H1 (cell line): Measurements from ENCODE around the gene ZNF568. TPM values are rescaled to one million over a fixed set of nuclear protein-coding genes. Genes with fewer than 3 reads are reported as not detected.

ENCODE experiments used
- CTCF ChIA-PET: fragments of 300-600 bp; sonication (Branson Sonifier 250); formaldehyde crosslinking; loops from one replicate; lab custom pipeline; 2021; ENCODE audit not compliant: partially characterized antibody; lab: Charles Lee
- POLR2A ChIA-PET: fragments of 300-600 bp; sonication (Branson Sonifier 250); formaldehyde crosslinking; loops from one replicate; lab custom pipeline; 2021; ENCODE audit warnings: inconsistent platforms; ENCODE audit not compliant: partially characterized antibody; lab: Charles Lee
- DNase-seq, 2 experiments: peaks; one replicate each; pipeline versions ENCODE4 v3.0.0 to v3.0.0-alpha.2; 2010 to 2022; ENCODE audit warnings: low spot score in 2 of 2, low read depth in 1 of 2, mixed read lengths in 1 of 2
- FAIRE-seq: peaks from 2 replicates; lab custom pipeline; 2011; peaks lifted over from hg19 to GRCh38; lab: Jason Lieb, UNC
- H2AFZ ChIP-seq: 2 replicates; pipeline ENCODE4 v1.8.1; 2012; ENCODE audit warnings: low read length, inconsistent platforms
- H2AK5ac ChIP-seq: 2 replicates; pipeline ENCODE4 v1.6.1; 2013; ENCODE audit warnings: low read depth, low read length
- H2BK120ac ChIP-seq: replicated peaks from 2 replicates; pipeline ENCODE3; 2013; ENCODE audit warnings: low read depth, low read length, inconsistent platforms
- H2BK12ac ChIP-seq: 2 replicates; pipeline ENCODE4 v1.6.1; 2013; ENCODE audit warnings: low read depth, low read length
- H2BK15ac ChIP-seq: 2 replicates; pipeline ENCODE4 v1.6.1; 2013; ENCODE audit warnings: low read length
- H2BK20ac ChIP-seq: 2 replicates; pipeline ENCODE4 v1.6.1; 2013; ENCODE audit warnings: low read length
- H2BK5ac ChIP-seq: 2 replicates; pipeline ENCODE4 v1.6.1; 2013; ENCODE audit warnings: low read depth, low read length
- H3K14ac ChIP-seq: 2 replicates; pipeline ENCODE4 v1.6.1; 2013; ENCODE audit warnings: inconsistent platforms; ENCODE audit not compliant: insufficient read length
- H3K18ac ChIP-seq: 2 replicates; pipeline ENCODE4 v1.6.1; 2013; ENCODE audit warnings: low read length; ENCODE audit errors: extremely low read depth
- H3K23ac ChIP-seq: 2 replicates; pipeline ENCODE4 v1.6.1; 2013; ENCODE audit warnings: inconsistent platforms; ENCODE audit not compliant: insufficient read length
- H3K23me2 ChIP-seq: 2 replicates; pipeline ENCODE4 v1.6.1; 2013; ENCODE audit warnings: low read depth, low read length
- H3K27ac ChIP-seq: 2 replicates; pipeline ENCODE4 v1.6.1; 2011; ENCODE audit warnings: low read depth, low read length, inconsistent platforms
- H3K27me3 ChIP-seq, 4 experiments: replicated peaks in 1 of 4; 1 replicate in 1 of 4; 2 replicates in 3 of 4; pipeline versions ENCODE4 v1.6.1 to v1.8.1; 2011 to 2013; ENCODE audit warnings: low read length in 3 of 4, mild to moderate bottlenecking in 3 of 4, inconsistent platforms in 2 of 4, mixed read lengths in 2 of 4, moderate library complexity in 1 of 4; ENCODE audit not compliant: control insufficient read depth in 3 of 4, insufficient read depth in 3 of 4; ENCODE audit errors: extremely low read depth in 1 of 4
- H3K36me3 ChIP-seq, 4 experiments: 2 replicates each; pipeline versions ENCODE4 v1.6.1 to v1.8.1; 2011 to 2013; ENCODE audit warnings: mild to moderate bottlenecking in 4 of 4, low read length in 3 of 4, moderate library complexity in 2 of 4, control low read depth in 1 of 4, inconsistent platforms in 1 of 4; ENCODE audit not compliant: insufficient read depth in 4 of 4, control insufficient read depth in 2 of 4
- H3K4ac ChIP-seq: replicated peaks from 2 replicates; pipeline ENCODE3; 2013; ENCODE audit warnings: low read length, low read depth, mixed read lengths, inconsistent platforms; ENCODE audit not compliant: insufficient read length
- H3K4me1 ChIP-seq, 4 experiments: replicated peaks in 1 of 4; 1 replicate in 1 of 4; 2 replicates in 3 of 4; pipeline versions ENCODE4 v1.6.1 to v1.8.1; 2011 to 2013; ENCODE audit warnings: low read length in 3 of 4, inconsistent platforms in 2 of 4, mixed read lengths in 1 of 4; ENCODE audit not compliant: insufficient read depth in 4 of 4, control insufficient read depth in 3 of 4
- H3K4me2 ChIP-seq, 2 experiments: 2 replicates each; pipeline versions ENCODE4 v1.6.1 to v1.8.1; 2011 to 2013; ENCODE audit warnings: low read depth in 2 of 2, low read length in 2 of 2, control low read depth in 1 of 2, inconsistent platforms in 1 of 2, mild to moderate bottlenecking in 1 of 2; ENCODE audit not compliant: insufficient read depth in 1 of 2
- H3K4me3 ChIP-seq, 4 experiments: fragments of 200-600, 300-600 bp in 1 of 4; sonication (generic), shearing (Covaris generic), sonication (Bioruptor Twin) in 1 of 4; 2 replicates each; pipeline versions ENCODE4 v1.5.1 to v1.8.1; 2011 to 2016; ENCODE audit warnings: low read length in 4 of 4, low read depth in 3 of 4, control low read depth in 2 of 4, inconsistent platforms in 2 of 4, mild to moderate bottlenecking in 2 of 4, mixed read lengths in 1 of 4, moderate library complexity in 1 of 4; ENCODE audit not compliant: insufficient read depth in 2 of 4; ENCODE audit errors: extremely low read depth in 1 of 4
- H3K56ac ChIP-seq: replicated peaks from 2 replicates; pipeline ENCODE3; 2013; ENCODE audit warnings: low read depth, mild to moderate bottlenecking, mixed read lengths, low read length, inconsistent platforms; ENCODE audit not compliant: insufficient read length
- H3K79me1 ChIP-seq: 2 replicates; pipeline ENCODE4 v1.6.1; 2013; ENCODE audit warnings: low read depth, low read length, control low read depth
- H3K79me2 ChIP-seq, 2 experiments: 2 replicates each; pipeline versions ENCODE4 v1.6.1 to v1.8.1; 2012 to 2013; ENCODE audit warnings: low read length in 2 of 2, mild to moderate bottlenecking in 2 of 2, inconsistent platforms in 1 of 2; ENCODE audit not compliant: insufficient read depth in 2 of 2, control insufficient read depth in 1 of 2
- H3K9ac ChIP-seq, 4 experiments: replicated peaks in 1 of 4; 1 replicate in 1 of 4; 2 replicates in 3 of 4; pipeline versions ENCODE4 v1.6.1 to v1.8.1; 2011 to 2013; ENCODE audit warnings: low read depth in 3 of 4, low read length in 3 of 4, control low read depth in 2 of 4, mild to moderate bottlenecking in 2 of 4, moderate library complexity in 2 of 4, inconsistent platforms in 1 of 4; ENCODE audit errors: extremely low read depth in 1 of 4
- H3K9me3 ChIP-seq, 2 experiments: 2 replicates each; pipeline versions ENCODE4 v1.6.1 to v1.8.1; 2012 to 2013; ENCODE audit warnings: mild to moderate bottlenecking in 2 of 2, moderate library complexity in 2 of 2, control low read depth in 1 of 2, inconsistent platforms in 1 of 2, low read depth in 1 of 2, low read length in 1 of 2, mixed read lengths in 1 of 2; ENCODE audit not compliant: insufficient read depth in 2 of 2
- H4K20me1 ChIP-seq, 2 experiments: replicated peaks in 1 of 2; 2 replicates each; pipeline versions ENCODE3 to v1.8.1; 2011 to 2013; ENCODE audit warnings: inconsistent platforms in 2 of 2, low read length in 2 of 2, mild to moderate bottlenecking in 1 of 2; ENCODE audit not compliant: insufficient read depth in 2 of 2, control insufficient read depth in 1 of 2
- H4K5ac ChIP-seq: 2 replicates; pipeline ENCODE4 v1.6.1; 2013; ENCODE audit warnings: low read length, low read depth, mixed read lengths, inconsistent platforms; ENCODE audit not compliant: insufficient read length
- H4K8ac ChIP-seq: 2 replicates; pipeline ENCODE4 v1.8.0; 2013; ENCODE audit warnings: mild to moderate bottlenecking, moderate library complexity, low read length, inconsistent platforms; ENCODE audit not compliant: insufficient read depth; ENCODE audit errors: extremely low read depth
- H4K91ac ChIP-seq: replicated peaks from 2 replicates; pipeline ENCODE3; 2013; ENCODE audit warnings: low read length, mixed read lengths, inconsistent platforms; ENCODE audit not compliant: insufficient read length
- ASH2L ChIP-seq: fragments of 200-600, 300-600 bp; sonication (generic); IDR thresholded peaks from one replicate; pipeline ENCODE4 v1.7.1; 2017; ENCODE audit warnings: low read length
- CHD2 ChIP-seq: IDR thresholded peaks from 2 replicates; pipeline ENCODE4 v1.6.1; 2012; ENCODE audit warnings: low read length, improper control_type of control experiment
- RNF2 ChIP-seq: fragments of 200-900, 300-1000 bp; sonication (generic); IDR thresholded peaks from 2 replicates; pipeline ENCODE4 v1.7.1; 2016; ENCODE audit warnings: borderline replicate concordance, low read depth, mild to moderate bottlenecking, antibody characterized with exemption, low read length; ENCODE audit not compliant: poor library complexity, severe bottlenecking; ENCODE audit errors: missing control alignments
- WGBS, 2 experiments: shearing (Covaris generic) in 1 of 2; methylation state at CpG; one replicate each; pipeline versions ENCODE4 v1.1.6 to v1.1.7; 2013 to 2015; ENCODE audit warnings: low lambda C conversion rate in 2 of 2, mixed read lengths in 2 of 2, inconsistent platforms in 1 of 2, low coverage in 1 of 2, missing lambda C conversion rate in 1 of 2; ENCODE audit not compliant: insufficient replicate concordance in 2 of 2, insufficient coverage in 1 of 2, insufficient read length in 1 of 2; ENCODE audit errors: extremely low coverage in 1 of 2, missing lambda C conversion rate in 1 of 2; 5-methylcytosine and 5-hydroxymethylcytosine counted together
- polyA plus RNA-seq, 7 experiments: library from polyadenylated mRNA; depleted of rRNA in 3 of 7; stranded (reverse) in 5 of 7; unstranded in 2 of 7; fragments of >200 nt in 5 of 7; fragments of 200-250 nt in 2 of 7; gene quantifications; 1 replicate in 5 of 7; 2 replicates in 1 of 7; 4 replicates in 1 of 7; pipeline versions ENCODE4 v1.2.1 to v1.2.3, GENCODE V29; 2011 to 2013; ENCODE audit warnings: missing spikeins in 2 of 7, mixed read lengths in 2 of 7
- total RNA-seq: library from RNA; stranded (reverse); fragmentation: NEBNext Ultra II Directional; extraction: Animal tissue kit (Norgen Biotek cat#: 25700); gene quantifications from 2 replicates; pipeline ENCODE4 v1.2.1, GENCODE V29; 2021

The ZNF568 gene
- total and polyA plus RNA-seq, 2 of the 8 experiments (the other 6 are each of a cell fraction or from before 2014, with no cell fraction given): 1.6 to 2.4 TPM

DNA sequence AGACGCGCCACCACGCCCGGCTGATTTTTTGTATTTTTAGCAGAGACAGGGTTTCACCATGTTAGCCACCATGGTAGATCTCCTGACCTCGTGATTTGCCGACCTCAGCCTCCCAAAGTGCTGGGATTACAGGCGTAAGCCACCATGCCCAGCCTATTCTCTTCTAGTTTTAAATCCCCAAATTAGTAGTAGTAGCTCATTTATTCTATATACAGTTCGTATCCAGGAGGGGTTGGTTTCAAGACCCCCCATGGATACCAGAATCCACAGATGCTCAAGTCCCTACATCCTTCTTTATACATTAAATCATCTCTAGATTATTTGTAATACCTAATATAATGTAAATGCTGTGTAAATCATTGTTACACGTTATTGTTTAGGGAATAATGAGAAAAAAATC, 2.0 kb downstream of the ZNF568 start:
- H3K79me1 ChIP-seq: peaks cover 4% of the 10 kb centered on the region
- peaks cover 0 to 11% (median 5%) of the 10 kb centered on the region in 4 experiments; a peak in 4 of 8 replicates for H3K36me3 ChIP-seq
- H2BK120ac ChIP-seq: no peak overlapping the region
- H4K91ac ChIP-seq: no peak overlapping the region
- CTCF ChIA-PET: no interaction called here
- H3K18ac ChIP-seq: no peak overlapping the region
- H3K9ac ChIP-seq: no peak overlapping the region
- no peak overlapping the region for H3K27ac ChIP-seq
- WGBS, 2 experiments: 95% methylated on average over 9 of the region's 9 CpGs; no CpG with 5 or more reads in 1 of the 2 experiments
- no peak overlapping the region for H3K56ac ChIP-seq
- POLR2A ChIA-PET: no interaction called here
- H2AFZ ChIP-seq: no peak overlapping the region
- no peak overlapping the region for H3K4me3 ChIP-seq
- no peak overlapping the region for H3K4ac ChIP-seq
- no peaks in the 10 kb centered on the region for H4K20me1 ChIP-seq
- no peak overlapping the region for H3K4me2 ChIP-seq
- no peak overlapping the region for H4K8ac ChIP-seq
- DNase-seq: no peak
- no peak overlapping the region for H2AK5ac ChIP-seq
- peaks cover 0 to 4% (median 2%) of the 10 kb centered on the region in 4 experiments; a peak in 2 of 7 replicates for H3K4me1 ChIP-seq
- FAIRE-seq: no peak
- peaks cover 15 to 19% of the 10 kb centered on the region in 2 experiments; a peak in 2 of 4 replicates for H3K9me3 ChIP-seq
- H2BK12ac ChIP-seq: no peak overlapping the region
- no peaks in the 10 kb centered on the region for H3K27me3 ChIP-seq
- no peak overlapping the region for H2BK15ac ChIP-seq
- peaks cover 6% of the 10 kb centered on the region for H3K23me2 ChIP-seq
- no peaks in the 10 kb centered on the region; a peak in 1 of 4 replicates for H3K79me2 ChIP-seq
- no peak overlapping the region for H2BK20ac ChIP-seq
- H2BK5ac ChIP-seq: no peak overlapping the region
- H4K5ac ChIP-seq: no peak overlapping the region
- no peak overlapping the region for H3K23ac ChIP-seq
- H3K14ac ChIP-seq: no peak overlapping the region
- TF ChIP-seq ASH2L (no peak), RNF2 (no peak), CHD2 (no peak)
